BJ (cell line): Measurements from ENCODE around the gene XYLB. TPM values are rescaled to one million over a fixed set of nuclear protein-coding genes. Genes with fewer than 3 reads are reported as not detected.

Source experiments
- CTCF ChIA-PET: fragments of 350-600 bp; formaldehyde crosslinking; extraction: SDS; loops from one replicate; lab custom pipeline; 2021; ENCODE audit warnings: antibody characterized with exemption, inconsistent platforms; lab: Yijun Ruan, JAX
- POLR2A ChIA-PET: fragments of 300-600 bp; sonication (Branson Sonifier 250); formaldehyde crosslinking; extraction: SDS; loops from one replicate; lab custom pipeline; 2021; ENCODE audit warnings: antibody characterized with exemption; lab: Charles Lee
- DNase-seq: peaks from one replicate; pipeline ENCODE4 v3.0.0-alpha.2; 2011; ENCODE audit warnings: low read depth
- H3K27me3 ChIP-seq: 2 replicates; pipeline ENCODE4 v1.6.0; 2011; ENCODE audit warnings: low read length; ENCODE audit not compliant: control insufficient read depth, insufficient read depth
- H3K36me3 ChIP-seq: 2 replicates; pipeline ENCODE4 v1.5.1; 2011; ENCODE audit warnings: low read length; ENCODE audit not compliant: control insufficient read depth, insufficient read depth
- H3K4me3 ChIP-seq: 2 replicates; pipeline ENCODE4 v1.5.1; 2011; ENCODE audit warnings: low read depth, mild to moderate bottlenecking, control low read depth, low read length
- CTCF ChIP-seq: IDR thresholded peaks from 2 replicates; pipeline ENCODE4 v1.5.1; 2011; ENCODE audit warnings: low read depth, mild to moderate bottlenecking, control low read depth, inconsistent platforms, low read length, moderate library complexity; ENCODE audit not compliant: insufficient read depth
- polyA plus RNA-seq: library from polyadenylated mRNA; depleted of rRNA; stranded (reverse); fragments of >200 nt; gene quantifications from 2 replicates; pipeline ENCODE4 v1.2.3, GENCODE V29; 2011

XYLB gene
- polyA plus RNA-seq, 1 experiment = 3.0 TPM

GRCh38 chr3:38372214-38372601 lies 25.6 kb downstream of the XYLB start:
- Histone ChIP-seq H3K27me3 (no peaks in the 10 kb centered on the region), H3K36me3 (peaks cover 9% of the 10 kb centered on the region), H3K4me3 (no peak overlapping the region)
- POLR2A ChIA-PET = no interaction called here
- CTCF ChIA-PET = no interaction called here
- no peak for TF ChIP-seq CTCF
- no peak for DNase-seq

- no peak for DNase-seq
- ChIA-PET POLR2A (no interaction called here), CTCF (interaction anchor here (0.8 kb wide), 1 partner anchor 107 kb away, joined by 4 read pairs; no protein-coding TSS in a partner anchor)
- Histone ChIP-seq H3K4me3 (no peak overlapping the region), H3K27me3 (no peaks in the 10 kb centered on the region), H3K36me3 (peaks cover 9% of the 10 kb centered on the region)
- TF ChIP-seq CTCF = no peak
Observed at GRCh38 chr3:38374221-38374620, 27.6 kb downstream of the XYLB start.

GRCh38 chr3:38375072-38375471 lies 28.5 kb downstream of the XYLB start:
- no peak for DNase-seq
- Histone ChIP-seq H3K27me3 (no peaks in the 10 kb centered on the region), H3K4me3 (no peak overlapping the region), H3K36me3 (peaks cover 9% of the 10 kb centered on the region)
- POLR2A ChIA-PET = no interaction called here
- TF ChIP-seq CTCF = no peak
- CTCF ChIA-PET = interaction anchor here (0.8 to 1.5 kb wide), 2 partner anchors 29 to 105 kb away, joined by 3 to 5 read pairs; partner anchors contain the start of gene XYLB

GRCh38 chr3:38375488-38376097 lies 29.0 kb downstream of the XYLB start:
- ChIA-PET POLR2A (no interaction called here), CTCF (interaction anchor here (0.8 to 1.5 kb wide), 2 partner anchors 29 to 104 kb away, joined by 3 to 5 read pairs; partner anchors contain the start of gene XYLB)
- Histone ChIP-seq H3K4me3 (no peak overlapping the region), H3K27me3 (no peaks in the 10 kb centered on the region), H3K36me3 (peaks cover 9% of the 10 kb centered on the region)
- DNase-seq = no peak
- no peak for TF ChIP-seq CTCF

GRCh38 chr3:38376098-38376816 lies 29.7 kb downstream of the XYLB start:
- POLR2A ChIA-PET = no interaction called here
- CTCF ChIA-PET = interaction anchor here (0.8 to 1.5 kb wide), 2 partner anchors 15 to 104 kb away, joined by 3 to 5 read pairs; no protein-coding TSS in a partner anchor
- Histone ChIP-seq H3K27me3 (no peaks in the 10 kb centered on the region), H3K36me3 (peaks cover 9% of the 10 kb centered on the region), H3K4me3 (no peak overlapping the region)
- no peak for TF ChIP-seq CTCF
- no peak for DNase-seq
